Activated CD4-positive, alpha-beta T cell treated with anti-CD3 and anti-CD28 coated beads for 4 hours (primary cell): Measurements from ENCODE around the gene TMEM232.
"Not testable (repeated sequence)": the region's sequence is repeated elsewhere in the genome, so short reads cannot be mapped to it uniquely, and the experiment has no call there.

Experiments
- DNase-seq, 2 donors: peaks; one replicate each; pipeline ENCODE4 v3.0.0-alpha.2; 2020

Gene TMEM232

GRCh38 chr5:110705349-110705748, 21.1 kb downstream of the TMEM232 start:
- DNase-seq, result no peak

- no peak for DNase-seq
Measured at GRCh38 chr5:110703481-110703880, 23.0 kb downstream of the TMEM232 start.

GRCh38 chr5:110702704-110703103, 23.8 kb downstream of the TMEM232 start:
- DNase-seq, result no peak

- no peak for DNase-seq
Measured at GRCh38 chr5:110702300-110702699, 24.2 kb downstream of the TMEM232 start.

- not testable (repeated sequence) for DNase-seq
Measured at GRCh38 chr5:110692669-110693068, 33.8 kb downstream of the TMEM232 start.

GRCh38 chr5:110690587-110690986, 35.9 kb downstream of the TMEM232 start:
- DNase-seq, result not testable (repeated sequence)

GRCh38 chr5:110687485-110687884, 39.0 kb downstream of the TMEM232 start:
- DNase-seq, result no peak

GRCh38 chr5:110686270-110686669, 40.2 kb downstream of the TMEM232 start:
- no peak for DNase-seq

- DNase-seq, result no peak
Measured at GRCh38 chr5:110681953-110682352, 44.5 kb downstream of the TMEM232 start.

GRCh38 chr5:110681109-110681508, 45.4 kb downstream of the TMEM232 start:
- DNase-seq, result no peak

- DNase-seq, result not testable (repeated sequence)
Measured at GRCh38 chr5:110676554-110676953, 49.9 kb downstream of the TMEM232 start.

- DNase-seq, result no peak
Measured at GRCh38 chr5:110665184-110665726, 61.2 kb downstream of the TMEM232 start.

- no peak for DNase-seq
Measured at GRCh38 chr5:110663525-110663924, 62.9 kb downstream of the TMEM232 start.

GRCh38 chr5:110658006-110658405, 68.5 kb downstream of the TMEM232 start:
- DNase-seq, result no peak

- no peak for DNase-seq
Measured at GRCh38 chr5:110653231-110653970, 73.1 kb downstream of the TMEM232 start.

- DNase-seq, result no peak
Measured at GRCh38 chr5:110651507-110651906, 75.0 kb downstream of the TMEM232 start.

GRCh38 chr5:110644357-110644756, 82.1 kb downstream of the TMEM232 start:
- no peak for DNase-seq

- no peak for DNase-seq
Measured at GRCh38 chr5:110638970-110639902, 87.2 kb downstream of the TMEM232 start.

GRCh38 chr5:110634475-110634874, 92.0 kb downstream of the TMEM232 start:
- no peak for DNase-seq

- no peak for DNase-seq
Measured at GRCh38 chr5:110631236-110631635, 95.2 kb downstream of the TMEM232 start.

- no peak for DNase-seq
Measured at GRCh38 chr5:110630350-110630749, 96.1 kb downstream of the TMEM232 start.

GRCh38 chr5:110625376-110625999, 101.0 kb downstream of the TMEM232 start:
- no peak for DNase-seq

GRCh38 chr5:110623874-110624273, 102.6 kb downstream of the TMEM232 start:
- DNase-seq, result no peak
